HEK293T (cell line): Measurements from ENCODE around the gene FAAP20.
A peak's percentile ranks its signal among the peaks of the same experiment; 100 is the strongest.

Source experiments
- CTCF ChIA-PET: fragments of 350-600 bp; formaldehyde crosslinking; extraction: SDS; loops from one replicate; lab custom pipeline; 2021; ENCODE audit warnings: antibody characterized with exemption, inconsistent platforms; lab: Yijun Ruan, JAX
- POLR2A ChIA-PET: fragments of 350-600 bp; formaldehyde crosslinking; extraction: SDS; loops from one replicate; lab custom pipeline; 2020; ENCODE audit warnings: antibody characterized with exemption, inconsistent platforms; lab: Yijun Ruan, JAX
- DNase-seq: peaks from one replicate; pipeline ENCODE4 v3.0.0; 2012; ENCODE audit warnings: mixed read lengths; ENCODE audit errors: extremely low spot score
- ARNT ChIP-seq: fragments of 450-650 bp; IDR thresholded peaks from 2 replicates; pipeline ENCODE4 v1.6.1; 2017; ENCODE audit warnings: mild to moderate bottlenecking
- BHLHE40 ChIP-seq: fragments of 450-650 bp; IDR thresholded peaks from 2 replicates; pipeline ENCODE4 v1.6.1; 2016; ENCODE audit warnings: mild to moderate bottlenecking, moderate library complexity, borderline replicate concordance
- CTBP1 ChIP-seq: fragments of 450-650 bp; IDR thresholded peaks from 2 replicates; pipeline ENCODE4 v1.6.1; 2016; ENCODE audit warnings: borderline replicate concordance
- ELF4 ChIP-seq: fragments of 450-650 bp; IDR thresholded peaks from 2 replicates; pipeline ENCODE4 v1.6.1; 2017; ENCODE audit warnings: antibody characterized with exemption
- FOXA1 ChIP-seq: fragments of 450-650 bp; IDR thresholded peaks from 2 replicates; pipeline ENCODE4 v1.6.1; 2016; ENCODE audit warnings: mild to moderate bottlenecking
- FOXK2 ChIP-seq: fragments of 450-650 bp; IDR thresholded peaks from 2 replicates; pipeline ENCODE4 v1.6.1; 2016; ENCODE audit warnings: mild to moderate bottlenecking
- FOXM1 ChIP-seq: fragments of 450-650 bp; IDR thresholded peaks from 2 replicates; pipeline ENCODE4 v1.6.1; 2017; ENCODE audit warnings: mild to moderate bottlenecking, borderline replicate concordance
- HDGF ChIP-seq: fragments of 450-650 bp; IDR thresholded peaks from 2 replicates; pipeline ENCODE4 v1.6.1; 2017; ENCODE audit warnings: antibody characterized with exemption, borderline replicate concordance
- L3MBTL2 ChIP-seq: fragments of 450-650 bp; conservative IDR thresholded peaks from 2 replicates; pipeline ENCODE4 v1.6.1; 2016; ENCODE audit warnings: mild to moderate bottlenecking
- LEF1 ChIP-seq: fragments of 450-650 bp; IDR thresholded peaks from 2 replicates; pipeline ENCODE4 v1.6.1; 2017; ENCODE audit warnings: mild to moderate bottlenecking, borderline replicate concordance
- NFRKB ChIP-seq: fragments of 450-650 bp; IDR thresholded peaks from 2 replicates; pipeline ENCODE4 v1.6.1; 2016; ENCODE audit warnings: mild to moderate bottlenecking, moderate library complexity
- PKNOX1 ChIP-seq: fragments of 450-650 bp; IDR thresholded peaks from 2 replicates; pipeline ENCODE4 v1.6.1; 2016
- SP1 ChIP-seq: fragments of 450-650 bp; IDR thresholded peaks from 2 replicates; pipeline ENCODE4 v1.6.1; 2017
- SUZ12 ChIP-seq: fragments of 450-650 bp; IDR thresholded peaks from 2 replicates; pipeline ENCODE4 v1.6.1; 2016; ENCODE audit warnings: mild to moderate bottlenecking
- TARDBP ChIP-seq: fragments of 450-650 bp; IDR thresholded peaks from 2 replicates; pipeline ENCODE4 v1.6.1; 2016
- ZNF384 ChIP-seq: fragments of 450-650 bp; IDR thresholded peaks from 2 replicates; pipeline ENCODE4 v1.6.1; 2016

FAAP20 gene

GRCh38 chr1:2176615-2177014 lies 18.0 kb downstream of the FAAP20 start:
- CTCF ChIA-PET, result no interaction called here
- no peak for DNase-seq
- no peak for TF ChIP-seq PKNOX1
- POLR2A ChIA-PET, result no interaction called here

- POLR2A ChIA-PET, result no interaction called here
- TF ChIP-seq PKNOX1, result no peak
- no peak for TF ChIP-seq SUZ12
- no peak for TF ChIP-seq SP1
- no peak for TF ChIP-seq FOXK2
- TF ChIP-seq ELF4, result no peak
- no peak for TF ChIP-seq ZNF384
- TF ChIP-seq FOXM1, result no peak
- TF ChIP-seq HDGF, result no peak
- TF ChIP-seq ARNT, result no peak
- no peak for TF ChIP-seq L3MBTL2
- TF ChIP-seq LEF1, result no peak
- TF ChIP-seq FOXA1, result no peak
- no peak for TF ChIP-seq NFRKB
- no peak for DNase-seq
- CTCF ChIA-PET, result interaction anchor here (2.0 kb wide), 1 partner anchor 43 kb away, joined by 14 read pairs; no protein-coding TSS in a partner anchor
Observed at GRCh38 chr1:2175681-2176454, 18.7 kb downstream of the FAAP20 start.

- DNase-seq, result no peak
- POLR2A ChIA-PET, result no interaction called here
- CTCF ChIA-PET, result interaction anchor here (0.7 to 2.0 kb wide), 10 partner anchors 9 to 599 kb away, joined by 3 to 14 read pairs (median 4); no protein-coding TSS in a partner anchor
- TF ChIP-seq SP1 (no peak), ZNF384 (no peak), ELF4 (no peak), FOXK2 (no peak), TARDBP (no peak), PKNOX1 (no peak), CTBP1 (no peak), BHLHE40 (no peak), LEF1 (no peak), NFRKB (no peak), FOXA1 (no peak), HDGF (no peak), L3MBTL2 (no peak), ARNT (no peak), SUZ12 (no peak), FOXM1 (no peak)
Observed at GRCh38 chr1:2175055-2175414, 19.5 kb downstream of the FAAP20 start.

GRCh38 chr1:2174348-2175054 lies 20.1 kb downstream of the FAAP20 start:
- no peak for TF ChIP-seq PKNOX1
- TF ChIP-seq TARDBP, result no peak
- TF ChIP-seq ZNF384, result no peak
- no peak for TF ChIP-seq FOXK2
- TF ChIP-seq ARNT, result no peak
- TF ChIP-seq ELF4, result no peak
- no peak for TF ChIP-seq BHLHE40
- TF ChIP-seq CTBP1, result no peak
- no peak for TF ChIP-seq FOXM1
- TF ChIP-seq SP1, result no peak
- TF ChIP-seq LEF1, result no peak
- ChIA-PET POLR2A (no interaction called here), CTCF (interaction anchor here (0.6 to 2.0 kb wide), 17 partner anchors 9 to 599 kb away, joined by 3 to 14 read pairs (median 5); partner anchors contain the start of gene FAAP20)
- peak; percentile 90 for DNase-seq

GRCh38 chr1:2173546-2174347 lies 20.8 kb downstream of the FAAP20 start:
- DNase-seq, result no peak
- CTCF ChIA-PET, result interaction anchor here (0.8 to 2.0 kb wide), 14 partner anchors 8 to 378 kb away, joined by 3 to 14 read pairs (median 5); partner anchors contain the start of gene FAAP20
- TF ChIP-seq NFRKB, result no peak
- TF ChIP-seq PKNOX1, result no peak
- TF ChIP-seq LEF1, result no peak
- no peak for TF ChIP-seq ELF4
- no peak for TF ChIP-seq ARNT
- POLR2A ChIA-PET, result no interaction called here
